SK-N-SH treated with all-trans-retinoic acid at 6 μM for 48 hours (cell line): Measurements from ENCODE around the gene SEL1L2.

Experiments
- CSRNP3 ChIP-seq: fragments of 250-450 bp; sonication (Bioruptor Pico); IDR thresholded peaks from 2 replicates; pipeline ENCODE4 v1.5.1; 2021; ENCODE audit warnings: mild to moderate bottlenecking, moderate library complexity
- ISL1 ChIP-seq: fragments of 250-450 bp; sonication (Bioruptor Pico); IDR thresholded peaks from 2 replicates; pipeline ENCODE4 v2.1.2; 2022; ENCODE audit warnings: mild to moderate bottlenecking, moderate library complexity
- OSR1 ChIP-seq: fragments of 250-450 bp; sonication (Bioruptor Pico); IDR thresholded peaks from 2 replicates; pipeline ENCODE4 v1.8.0; 2022; ENCODE audit warnings: moderate library complexity, mild to moderate bottlenecking, inconsistent platforms
- PATZ1 ChIP-seq: fragments of 250-450 bp; sonication (Bioruptor Pico); IDR thresholded peaks from 2 replicates; pipeline ENCODE4 v1.8.0; 2020; ENCODE audit warnings: mild to moderate bottlenecking, moderate library complexity, borderline replicate concordance
- PPARA ChIP-seq: fragments of 250-450 bp; sonication (Bioruptor Pico); IDR thresholded peaks from 2 replicates; pipeline ENCODE4 v1.5.0; 2020; ENCODE audit warnings: mild to moderate bottlenecking, borderline replicate concordance
- TOX ChIP-seq: fragments of 250-450 bp; sonication (Bioruptor Pico); IDR thresholded peaks from 2 replicates; pipeline ENCODE4 v1.8.0; 2021; ENCODE audit warnings: mild to moderate bottlenecking, moderate library complexity, borderline replicate concordance
- ZFP30 ChIP-seq: fragments of 450-650 bp; formaldehyde crosslinking; IDR thresholded peaks from 2 replicates; pipeline ENCODE4 v1.5.0; 2022; ENCODE audit warnings: mild to moderate bottlenecking, moderate library complexity
- ZNF8 ChIP-seq: fragments of 450-650 bp; formaldehyde crosslinking; IDR thresholded peaks from 2 replicates; pipeline ENCODE4 v1.5.0; 2020; ENCODE audit warnings: mild to moderate bottlenecking, moderate library complexity

GRCh38 chr20:13799974-13800373 is 190.4 kb downstream of the SEL1L2 start:
- TF ChIP-seq ZFP30 (CRISPR knock-in tag) (no peak), CSRNP3 (CRISPR knock-in tag) (no peak), ZNF8 (no peak), TOX (CRISPR knock-in tag) (no peak), PATZ1 (CRISPR knock-in tag) (no peak), ISL1 (CRISPR knock-in tag) (no peak), PPARA (CRISPR knock-in tag) (no peak), OSR1 (CRISPR knock-in tag) (no peak)
